ENCODE results near the gene SSX2.
"Not testable (repeated sequence)": the region's sequence is repeated elsewhere in the genome, so short reads cannot be mapped to it uniquely, and the experiment has no call there.

The SSX2 gene

DNA sequence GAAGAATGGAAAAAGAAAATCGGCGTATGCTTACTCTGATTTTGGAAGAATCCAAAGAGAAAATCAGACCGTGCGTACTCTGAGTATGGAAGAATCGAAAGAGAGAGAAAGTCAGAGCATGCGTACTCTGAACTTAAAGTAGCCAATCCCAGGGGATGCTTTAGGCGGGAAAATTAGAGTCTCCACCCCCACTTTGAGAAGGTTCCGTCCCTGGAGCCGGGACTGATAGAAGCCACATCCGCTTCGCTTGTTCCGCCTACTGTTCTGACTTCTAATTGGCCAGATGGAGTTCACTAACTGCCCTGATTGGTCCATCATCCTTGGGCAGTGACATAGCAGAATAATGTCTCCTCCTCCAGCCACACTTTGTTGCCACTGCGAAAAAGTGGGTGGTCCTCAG is at the start of gene SSX2:
Gene SSX2, minus strand, starts transcription at position 101 of the 400 bp plus-strand sequence. CDS start 1,429 bp downstream, outside the sequence.
- DNase-seq = not testable (repeated sequence)

DNA sequence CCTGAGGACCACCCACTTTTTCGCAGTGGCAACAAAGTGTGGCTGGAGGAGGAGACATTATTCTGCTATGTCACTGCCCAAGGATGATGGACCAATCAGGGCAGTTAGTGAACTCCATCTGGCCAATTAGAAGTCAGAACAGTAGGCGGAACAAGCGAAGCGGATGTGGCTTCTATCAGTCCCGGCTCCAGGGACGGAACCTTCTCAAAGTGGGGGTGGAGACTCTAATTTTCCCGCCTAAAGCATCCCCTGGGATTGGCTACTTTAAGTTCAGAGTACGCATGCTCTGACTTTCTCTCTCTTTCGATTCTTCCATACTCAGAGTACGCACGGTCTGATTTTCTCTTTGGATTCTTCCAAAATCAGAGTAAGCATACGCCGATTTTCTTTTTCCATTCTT is 44.0 kb upstream of the SSX2 start, which contains the start of gene SSX2B:
Gene SSX2B, plus strand, starts transcription at position 301 of the 400 bp plus-strand sequence. CDS start 1,429 bp downstream, outside the sequence.
- not testable (repeated sequence) for DNase-seq

- DNase-seq = not testable (repeated sequence)
Measured at GRCh38 chrX:52692034-52692433, 14.9 kb downstream of the SSX2 start.

DNA sequence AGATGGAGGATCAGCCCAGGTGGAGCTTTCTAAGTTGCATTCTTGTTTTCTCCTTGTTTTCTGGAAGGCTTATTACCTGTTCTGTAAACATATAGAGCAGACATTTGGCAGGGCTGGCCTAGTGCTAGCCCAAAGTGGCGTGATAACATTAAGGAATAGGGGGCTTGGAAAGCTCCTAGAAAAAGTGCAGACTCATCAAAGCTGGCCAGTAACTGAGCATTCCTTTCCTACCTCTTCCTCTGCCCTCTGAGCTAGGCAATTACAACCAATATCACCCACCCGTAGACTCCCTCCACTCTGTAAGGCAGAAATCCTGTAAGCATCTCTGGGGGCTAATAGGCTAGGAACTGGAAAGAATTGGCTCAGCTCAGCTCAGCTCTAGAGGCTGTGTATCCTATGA is 44.8 kb downstream of the SSX2 start:
- DNase-seq = not testable (repeated sequence)

GRCh38 chrX:52655475-52655874 is 51.5 kb downstream of the SSX2 start:
- not testable (repeated sequence) for DNase-seq

- DNase-seq = not testable (repeated sequence)
Measured at GRCh38 chrX:52654800-52655199, 52.2 kb downstream of the SSX2 start, which contains the start of gene SSX7. Gene SSX7 (minus strand): TSS chrX:52654900. CDS start chrX:52653472, 1,428 bp downstream.

DNA sequence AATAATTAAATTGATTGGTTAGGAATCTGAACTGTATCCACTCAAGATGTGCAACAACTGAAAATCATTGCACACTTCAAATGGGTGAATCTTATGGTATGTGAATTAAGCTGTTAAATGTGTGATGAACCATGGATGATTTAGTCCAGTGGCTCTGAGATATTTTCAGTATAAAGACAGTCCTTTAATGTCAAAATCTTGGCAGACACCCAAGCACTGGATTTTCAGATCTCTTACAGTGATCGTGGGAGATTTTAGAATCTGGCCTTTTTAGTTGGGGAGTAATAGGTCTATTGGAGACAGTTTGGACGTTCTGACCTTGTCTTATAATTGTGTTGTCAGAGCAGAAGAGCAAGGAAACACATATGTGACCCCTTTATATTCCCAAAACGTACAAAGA is 56.3 kb downstream of the SSX2 start:
- DNase-seq = not testable (repeated sequence)

GRCh38 chrX:52648956-52649355 is 58.0 kb downstream of the SSX2 start:
- DNase-seq = not testable (repeated sequence)

Data from AML-193 (cell line).